K562 (cell line): ENCODE measurements around the gene RBM3. TPM values are rescaled to one million over a fixed set of nuclear protein-coding genes. Genes with fewer than 3 reads are reported as not detected.

Experiments
- ATF7 ChIP-seq: fragments of 450-650 bp; IDR thresholded peaks from 2 replicates; pipeline ENCODE4 v1.7.1; 2014; ENCODE audit warnings: mild to moderate bottlenecking, moderate library complexity
- CHD1 ChIP-seq: fragments of 200-600 bp; sonication (generic); IDR thresholded peaks from one replicate; pipeline ENCODE4 v1.6.1; 2012; ENCODE audit warnings: mild to moderate bottlenecking, moderate library complexity, low read length, inconsistent platforms
- EP400 ChIP-seq: fragments of 450-650 bp; IDR thresholded peaks from 2 replicates; pipeline ENCODE4 v1.6.1; 2017; ENCODE audit warnings: antibody characterized with exemption, mild to moderate bottlenecking, moderate library complexity
- ETV5 ChIP-seq: sonication (generic); formaldehyde crosslinking; IDR thresholded peaks from 2 replicates; pipeline ENCODE4 v1.4.0; 2020; ENCODE audit warnings: low read depth, mild to moderate bottlenecking, missing genetic modification reagents
- GABPB1 ChIP-seq: sonication (generic); formaldehyde crosslinking; IDR thresholded peaks from 2 replicates; pipeline ENCODE4 v1.8.0; 2022; ENCODE audit warnings: mild to moderate bottlenecking, missing genetic modification reagents
- MNT ChIP-seq, 2 experiments: fragments of 450-650 bp; conservative IDR thresholded peaks; 2 replicates each; pipeline ENCODE4 v1.6.1; 2017; ENCODE audit warnings: mild to moderate bottlenecking in 2 of 2, moderate library complexity in 2 of 2
- NONO ChIP-seq, 2 experiments: fragments of 200-400 bp in 1 of 2; fragments of 450-650 bp in 1 of 2; formaldehyde crosslinking in 1 of 2; IDR thresholded peaks; 2 replicates each; pipeline ENCODE4 v1.6.1; 2017; ENCODE audit warnings: low read depth in 2 of 2, mild to moderate bottlenecking in 2 of 2, moderate library complexity in 2 of 2, low read length in 1 of 2
- TFAP4 ChIP-seq: sonication (generic); formaldehyde crosslinking; IDR thresholded peaks from 2 replicates; pipeline ENCODE4 v1.8.0; 2022; ENCODE audit warnings: missing genetic modification reagents, mild to moderate bottlenecking, moderate library complexity, borderline replicate concordance
- TRIM24 ChIP-seq, 2 experiments: fragments of 450-650 bp; IDR thresholded peaks; 2 replicates each; pipeline ENCODE4 v1.6.1; 2016
- XRCC3 ChIP-seq: fragments of 450-650 bp; IDR thresholded peaks from 2 replicates; pipeline ENCODE4 v1.6.1; 2017; ENCODE audit warnings: mild to moderate bottlenecking, moderate library complexity
- ZNF140 ChIP-seq: fragments of 250-450 bp; sonication (Bioruptor Pico); IDR thresholded peaks from 2 replicates; pipeline ENCODE4 v1.8.0; 2021; ENCODE audit warnings: moderate library complexity, mild to moderate bottlenecking, inconsistent platforms
- ZNF639 ChIP-seq, 2 experiments: fragments of 200-800 bp in 1 of 2; sonication (Bioruptor generic) in 1 of 2; sonication (generic) in 1 of 2; formaldehyde crosslinking in 1 of 2; IDR thresholded peaks in 1 of 2; conservative IDR thresholded peaks in 1 of 2; 2 replicates each; pipeline versions ENCODE4 v1.5.0 to v1.6.1; 2016 to 2020; ENCODE audit warnings: missing compliant biosample characterization in 1 of 2, missing genetic modification characterization in 1 of 2, missing genetic modification reagents in 1 of 2
- polyA plus RNA-seq, 8 experiments: library from polyadenylated mRNA; depleted of rRNA in 4 of 8; stranded (reverse) in 5 of 8; unstranded in 3 of 8; fragments of >200 nt; fragmentation: Nextera tagmentation in 2 of 8; fragmentation: Illumina TruSeq in 1 of 8; extraction: Ambion mirVana in 2 of 8; extraction: Trizol in 1 of 8; gene quantifications; 2 replicates each; pipeline versions ENCODE4 v1.2.1 to v1.2.3, GENCODE V29; 2011 to 2014; ENCODE audit warnings: inconsistent platforms in 1 of 8, missing spikeins in 1 of 8
- total RNA-seq, 7 experiments: library from RNA; depleted of rRNA in 6 of 7; stranded (reverse); fragments of >200 nt in 6 of 7; fragmentation: Illumina TruSeq in 2 of 7; extraction: Trizol in 2 of 7; gene quantifications; 2 replicates each; pipeline versions ENCODE4 v1.2.1 to v1.2.3, GENCODE V29; 2011 to 2021; ENCODE audit warnings: low replicate concordance in 1 of 7
- TF ChIP-seq, protein P1 (sequence below): sonication (generic); formaldehyde crosslinking; IDR thresholded peaks from 2 replicates; pipeline ENCODE4 v1.8.0; 2023; ENCODE audit warnings: mild to moderate bottlenecking, missing genetic modification reagents
- TF ChIP-seq, protein P2 (sequence below): conservative IDR thresholded peaks from 2 replicates; pipeline ENCODE4 v1.6.1; 2011; ENCODE audit warnings: low read depth, mild to moderate bottlenecking, low read length; ENCODE audit not compliant: control insufficient read depth

RBM3 gene
- total and polyA plus RNA-seq, 9 of the 15 experiments (the other 6 are each of a cell fraction or from before 2014, with no cell fraction given) = 70.3 to 272 (median 209) TPM

DNA sequence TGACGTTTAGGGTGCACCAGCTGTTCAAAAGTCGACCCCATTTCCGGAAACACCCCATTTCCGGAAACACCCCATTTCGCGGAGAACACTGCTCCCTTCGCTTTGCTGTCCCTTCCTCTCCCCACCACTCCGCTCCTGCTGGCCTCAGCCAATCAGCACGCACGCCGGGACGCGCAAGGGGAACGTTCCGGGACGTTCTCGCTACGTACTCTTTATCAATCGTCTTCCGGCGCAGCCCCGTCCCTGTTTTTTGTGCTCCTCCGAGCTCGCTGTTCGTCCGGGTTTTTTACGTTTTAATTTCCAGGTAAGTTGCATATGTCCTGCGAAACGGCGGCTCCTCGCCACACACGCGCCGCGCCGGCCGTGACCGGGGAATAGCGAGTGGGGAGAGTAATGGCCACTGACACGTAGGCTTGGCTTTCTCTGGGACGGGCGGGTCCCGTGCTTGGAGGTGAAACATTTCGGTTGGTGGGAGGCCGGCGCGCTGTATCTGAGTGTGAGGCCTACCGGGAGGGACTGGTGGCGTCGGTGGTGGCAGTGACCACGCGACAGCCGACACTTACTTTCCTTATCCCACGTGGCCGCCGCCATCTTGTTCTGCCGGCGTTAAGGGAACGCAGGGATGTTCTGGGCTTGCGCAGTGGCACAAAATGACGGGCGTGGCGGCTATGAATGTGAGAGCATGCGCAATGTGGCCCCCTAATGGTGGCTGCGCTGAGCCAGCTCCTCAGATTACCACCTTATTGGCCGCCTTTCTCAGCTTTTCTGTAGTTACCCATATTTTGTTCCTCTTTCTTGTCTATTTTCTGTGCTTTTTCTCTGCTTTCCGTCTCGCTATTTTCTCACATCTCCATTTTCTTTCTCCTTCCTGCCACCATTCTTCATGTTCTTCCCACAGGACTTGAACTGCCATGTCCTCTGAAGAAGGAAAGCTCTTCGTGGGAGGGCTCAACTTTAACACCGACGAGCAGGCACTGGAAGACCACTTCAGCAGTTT is at the start of gene RBM3 (continued):
- TF ChIP-seq ZNF639 (CRISPR knock-in tag; conservative IDR thresholded peaks at IDR 0.05 in 1 of 2, IDR thresholded peaks at IDR 0.05 in 1 of 2) (peak in 1 of 2 experiments; percentile 82; a peak in 2 of 4 replicates), TFAP4 (peak; percentile 100), XRCC3 (no peak), MNT (conservative IDR thresholded peaks at IDR 0.05) (peak; percentile 96 to 97), ATF7 (peak; percentile 65; the same call in 1 of the 2 replicates), ZNF140 (CRISPR knock-in tag) (no peak), EP400 (peak; percentile 100), NONO (IDR thresholded peaks at IDR 0.05; ENCODE audit: low read depth in 2 of 2, low read length in 1 of 2) (0 out of 4 replicates have a peak, but pooled peaks of 1 of the 2 experiments have one; percentile 56), GABPB1 (CRISPR knock-in tag) (peak; percentile 93), ETV5 (CRISPR knock-in tag) (peak; percentile 73), TRIM24 (IDR thresholded peaks at IDR 0.05) (peak in 1 of 2 experiments; percentile 91; a peak in 2 of 4 replicates), CHD1 (no peak)
- TF ChIP-seq, protein P1, sequence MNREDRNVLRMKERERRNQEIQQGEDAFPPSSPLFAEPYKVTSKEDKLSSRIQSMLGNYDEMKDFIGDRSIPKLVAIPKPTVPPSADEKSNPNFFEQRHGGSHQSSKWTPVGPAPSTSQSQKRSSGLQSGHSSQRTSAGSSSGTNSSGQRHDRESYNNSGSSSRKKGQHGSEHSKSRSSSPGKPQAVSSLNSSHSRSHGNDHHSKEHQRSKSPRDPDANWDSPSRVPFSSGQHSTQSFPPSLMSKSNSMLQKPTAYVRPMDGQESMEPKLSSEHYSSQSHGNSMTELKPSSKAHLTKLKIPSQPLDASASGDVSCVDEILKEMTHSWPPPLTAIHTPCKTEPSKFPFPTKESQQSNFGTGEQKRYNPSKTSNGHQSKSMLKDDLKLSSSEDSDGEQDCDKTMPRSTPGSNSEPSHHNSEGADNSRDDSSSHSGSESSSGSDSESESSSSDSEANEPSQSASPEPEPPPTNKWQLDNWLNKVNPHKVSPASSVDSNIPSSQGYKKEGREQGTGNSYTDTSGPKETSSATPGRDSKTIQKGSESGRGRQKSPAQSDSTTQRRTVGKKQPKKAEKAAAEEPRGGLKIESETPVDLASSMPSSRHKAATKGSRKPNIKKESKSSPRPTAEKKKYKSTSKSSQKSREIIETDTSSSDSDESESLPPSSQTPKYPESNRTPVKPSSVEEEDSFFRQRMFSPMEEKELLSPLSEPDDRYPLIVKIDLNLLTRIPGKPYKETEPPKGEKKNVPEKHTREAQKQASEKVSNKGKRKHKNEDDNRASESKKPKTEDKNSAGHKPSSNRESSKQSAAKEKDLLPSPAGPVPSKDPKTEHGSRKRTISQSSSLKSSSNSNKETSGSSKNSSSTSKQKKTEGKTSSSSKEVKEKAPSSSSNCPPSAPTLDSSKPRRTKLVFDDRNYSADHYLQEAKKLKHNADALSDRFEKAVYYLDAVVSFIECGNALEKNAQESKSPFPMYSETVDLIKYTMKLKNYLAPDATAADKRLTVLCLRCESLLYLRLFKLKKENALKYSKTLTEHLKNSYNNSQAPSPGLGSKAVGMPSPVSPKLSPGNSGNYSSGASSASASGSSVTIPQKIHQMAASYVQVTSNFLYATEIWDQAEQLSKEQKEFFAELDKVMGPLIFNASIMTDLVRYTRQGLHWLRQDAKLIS (CRISPR knock-in tag) = peak; percentile 94
- TF ChIP-seq, protein P2, sequence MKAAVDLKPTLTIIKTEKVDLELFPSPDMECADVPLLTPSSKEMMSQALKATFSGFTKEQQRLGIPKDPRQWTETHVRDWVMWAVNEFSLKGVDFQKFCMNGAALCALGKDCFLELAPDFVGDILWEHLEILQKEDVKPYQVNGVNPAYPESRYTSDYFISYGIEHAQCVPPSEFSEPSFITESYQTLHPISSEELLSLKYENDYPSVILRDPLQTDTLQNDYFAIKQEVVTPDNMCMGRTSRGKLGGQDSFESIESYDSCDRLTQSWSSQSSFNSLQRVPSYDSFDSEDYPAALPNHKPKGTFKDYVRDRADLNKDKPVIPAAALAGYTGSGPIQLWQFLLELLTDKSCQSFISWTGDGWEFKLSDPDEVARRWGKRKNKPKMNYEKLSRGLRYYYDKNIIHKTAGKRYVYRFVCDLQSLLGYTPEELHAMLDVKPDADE = peak; percentile 56; the same call in 1 of the 2 replicates
